Cardiac septum (tissue), 1 donor: ENCODE results near the gene B4GALNT2. TPM values are rescaled to one million over a fixed set of nuclear protein-coding genes. Genes with fewer than 3 reads are reported as not detected.
"Not testable (repeated sequence)": the region's sequence is repeated elsewhere in the genome, so short reads cannot be mapped to it uniquely, and the experiment has no call there.

Source experiments
- DNase-seq: peaks from one replicate; pipeline ENCODE4 v3.0.0-alpha.2; 2020; ENCODE audit warnings: low spot score
- intact Hi-C: fragments of 100-400 bp; cut with DNase I; formaldehyde crosslinking; loops from one replicate; pipeline ENCODE4 v1.14.0; 2022
- total RNA-seq: library from RNA; stranded (reverse); fragmentation: NEBNext Ultra II Directional; extraction: Animal tissue kit (Norgen Biotek cat#: 25700); gene quantifications from one replicate; pipeline ENCODE4 v1.2.1, GENCODE V29; 2021
- donor health status: DM: no; HTN: no; CAD: no.

B4GALNT2 gene
- total RNA-seq, 1 donor from 2014 or later, result 0.03 TPM

GRCh38 chr17:49117587-49118230 lies 14.9 kb upstream of the B4GALNT2 start:
- no peak for DNase-seq
- intact Hi-C loops, result no loop called here

GRCh38 chr17:49120166-49120565 lies 12.4 kb upstream of the B4GALNT2 start:
- no peak for DNase-seq
- intact Hi-C loops, result no loop called here

GRCh38 chr17:49121696-49122292 lies 10.8 kb upstream of the B4GALNT2 start:
- no peak for DNase-seq
- intact Hi-C loops, result no loop called here

- no peak for DNase-seq
- intact Hi-C loops, result no loop called here
Measured at GRCh38 chr17:49122566-49122965, 10.0 kb upstream of the B4GALNT2 start.

GRCh38 chr17:49123061-49123460 lies 9.5 kb upstream of the B4GALNT2 start:
- no peak for DNase-seq
- intact Hi-C loops, result no loop called here

- intact Hi-C loops, result no loop called here
Measured at GRCh38 chr17:49125449-49125848, 7.1 kb upstream of the B4GALNT2 start.

GRCh38 chr17:49126183-49126859 lies 6.2 kb upstream of the B4GALNT2 start:
- intact Hi-C loops, DNase-seq: not testable (repeated sequence)

More at GRCh38 chr17:49125449-49125848, 7.1 kb upstream of the B4GALNT2 start:
- no peak for DNase-seq

GRCh38 chr17:49129359-49129950 lies 3.1 kb upstream of the B4GALNT2 start:
- intact Hi-C loops, DNase-seq: not testable (repeated sequence)

GRCh38 chr17:49130891-49131290 lies 1.7 kb upstream of the B4GALNT2 start:
- no peak for DNase-seq
- intact Hi-C loops, result no loop called here

- intact Hi-C loops, result no loop called here
- no peak for DNase-seq
Measured at GRCh38 chr17:49132317-49132698, 261 bp upstream of the B4GALNT2 start.

GRCh38 chr17:49136335-49136734 lies 3.8 kb downstream of the B4GALNT2 start:
- intact Hi-C loops, result no loop called here

GRCh38 chr17:49145654-49146053 lies 13.1 kb downstream of the B4GALNT2 start:
- intact Hi-C loops, DNase-seq: not testable (repeated sequence)

More at GRCh38 chr17:49136335-49136734, 3.8 kb downstream of the B4GALNT2 start:
- DNase-seq, result no peak

- intact Hi-C loops, result no loop called here
- DNase-seq, result no peak
Measured at GRCh38 chr17:49146620-49147306, 14.2 kb downstream of the B4GALNT2 start.

- no peak for DNase-seq
- intact Hi-C loops, result no loop called here
Measured at GRCh38 chr17:49148171-49148570, 15.6 kb downstream of the B4GALNT2 start.

GRCh38 chr17:49151996-49152395 lies 19.4 kb downstream of the B4GALNT2 start:
- intact Hi-C loops, result no loop called here
- no peak for DNase-seq

GRCh38 chr17:49156256-49156655 lies 23.7 kb downstream of the B4GALNT2 start:
- intact Hi-C loops, result no loop called here
- no peak for DNase-seq

GRCh38 chr17:49157784-49158183 lies 25.2 kb downstream of the B4GALNT2 start:
- intact Hi-C loops, result no loop called here
- no peak for DNase-seq

GRCh38 chr17:49162866-49163265 lies 30.3 kb downstream of the B4GALNT2 start:
- intact Hi-C loops, result no loop called here
- DNase-seq, result no peak

- no peak for DNase-seq
- intact Hi-C loops, result no loop called here
Measured at GRCh38 chr17:49165143-49165542, 32.6 kb downstream of the B4GALNT2 start.

- no peak for DNase-seq
- intact Hi-C loops, result no loop called here
Measured at GRCh38 chr17:49168706-49169105, 36.1 kb downstream of the B4GALNT2 start.
